Anterior cingulate cortex (tissue), 58 donors: Measurements from ENCODE around the gene TUT4.

Experiments
- DNase-seq, 58 donors: peaks; one replicate each; lab custom pipeline; 2025; lab: John Stamatoyannopoulos, UW

TUT4 gene

GRCh38 chr1:52476943-52477342, 75.9 kb downstream of the TUT4 start:
- no peak for DNase-seq

- peak in 2 of 58 donors; percentile 1 to 6 for DNase-seq
Observed at GRCh38 chr1:52474807-52475206, 78.1 kb downstream of the TUT4 start.

GRCh38 chr1:52473039-52473438, 79.9 kb downstream of the TUT4 start:
- DNase-seq = no peak

- no peak for DNase-seq
Observed at GRCh38 chr1:52472384-52472783, 80.5 kb downstream of the TUT4 start.

- DNase-seq = no peak
Observed at GRCh38 chr1:52469108-52469507, 83.8 kb downstream of the TUT4 start.

- no peak for DNase-seq
Observed at GRCh38 chr1:52463891-52464290, 89.0 kb downstream of the TUT4 start.

GRCh38 chr1:52461821-52462220, 91.1 kb downstream of the TUT4 start:
- no peak for DNase-seq

- no peak for DNase-seq
Observed at GRCh38 chr1:52460694-52461093, 92.2 kb downstream of the TUT4 start.

- no peak for DNase-seq
Observed at GRCh38 chr1:52455686-52456085, 97.2 kb downstream of the TUT4 start.

GRCh38 chr1:52454779-52455178, 98.1 kb downstream of the TUT4 start:
- DNase-seq = no peak

GRCh38 chr1:52454127-52454526, 98.8 kb downstream of the TUT4 start:
- DNase-seq = no peak

- DNase-seq = no peak
Observed at GRCh38 chr1:52444463-52444862, 108.4 kb downstream of the TUT4 start.

GRCh38 chr1:52439976-52440375, 112.9 kb downstream of the TUT4 start:
- no peak for DNase-seq

GRCh38 chr1:52436817-52437216, 116.1 kb downstream of the TUT4 start:
- no peak for DNase-seq

GRCh38 chr1:52435650-52436049, 117.2 kb downstream of the TUT4 start:
- no peak for DNase-seq

- no peak for DNase-seq
Observed at GRCh38 chr1:52435211-52435610, 117.7 kb downstream of the TUT4 start.

GRCh38 chr1:52432807-52433206, 120.1 kb downstream of the TUT4 start:
- DNase-seq = no peak

- no peak for DNase-seq
Observed at GRCh38 chr1:52427152-52427551, 125.7 kb downstream of the TUT4 start.

GRCh38 chr1:52426371-52426770, 126.5 kb downstream of the TUT4 start:
- peak in 1 of 58 donors; percentile 27 for DNase-seq

GRCh38 chr1:52424813-52425212, 128.1 kb downstream of the TUT4 start:
- no peak for DNase-seq

GRCh38 chr1:52424231-52424636, 128.7 kb downstream of the TUT4 start:
- DNase-seq = no peak

- no peak for DNase-seq
Observed at GRCh38 chr1:52423771-52424170, 129.1 kb downstream of the TUT4 start.

- no peak for DNase-seq
Observed at GRCh38 chr1:52423055-52423454, 129.8 kb downstream of the TUT4 start.

- DNase-seq = no peak
Observed at GRCh38 chr1:52420713-52421112, 132.2 kb downstream of the TUT4 start.
